Suprapubic skin (tissue), 4 donors: ENCODE measurements around the gene AFG1L.

Source experiments
- EP300 ChIP-seq: sonication (generic); formaldehyde crosslinking; IDR thresholded peaks from one replicate; pipeline ENCODE4 v1.6.1; 2017; ENCODE audit warnings: antibody characterized with exemption
- POLR2A ChIP-seq, 2 donors: fragments of 450-650 bp; IDR thresholded peaks; one replicate each; pipeline ENCODE4 v1.6.1; 2017; ENCODE audit warnings: antibody characterized with exemption in 2 of 2, mild to moderate bottlenecking in 2 of 2, moderate library complexity in 2 of 2
- POLR2AphosphoS5 ChIP-seq, 3 donors: sonication (generic); formaldehyde crosslinking; IDR thresholded peaks; one replicate each; pipeline ENCODE4 v1.6.1; 2017; ENCODE audit warnings: antibody characterized with exemption in 3 of 3
- TF ChIP-seq, protein P1 (sequence below), 2 donors: fragments of 200-600 bp in 1 of 2; fragments of 450-650 bp in 1 of 2; sonication (generic) in 1 of 2; IDR thresholded peaks; one replicate each; pipeline ENCODE4 v1.5.1; 2016 to 2019; ENCODE audit warnings: antibody characterized with exemption in 2 of 2, mild to moderate bottlenecking in 1 of 2, moderate library complexity in 1 of 2

- TF ChIP-seq POLR2A (IDR thresholded peaks at IDR 0.05), result no peak
- TF ChIP-seq, protein P1, sequence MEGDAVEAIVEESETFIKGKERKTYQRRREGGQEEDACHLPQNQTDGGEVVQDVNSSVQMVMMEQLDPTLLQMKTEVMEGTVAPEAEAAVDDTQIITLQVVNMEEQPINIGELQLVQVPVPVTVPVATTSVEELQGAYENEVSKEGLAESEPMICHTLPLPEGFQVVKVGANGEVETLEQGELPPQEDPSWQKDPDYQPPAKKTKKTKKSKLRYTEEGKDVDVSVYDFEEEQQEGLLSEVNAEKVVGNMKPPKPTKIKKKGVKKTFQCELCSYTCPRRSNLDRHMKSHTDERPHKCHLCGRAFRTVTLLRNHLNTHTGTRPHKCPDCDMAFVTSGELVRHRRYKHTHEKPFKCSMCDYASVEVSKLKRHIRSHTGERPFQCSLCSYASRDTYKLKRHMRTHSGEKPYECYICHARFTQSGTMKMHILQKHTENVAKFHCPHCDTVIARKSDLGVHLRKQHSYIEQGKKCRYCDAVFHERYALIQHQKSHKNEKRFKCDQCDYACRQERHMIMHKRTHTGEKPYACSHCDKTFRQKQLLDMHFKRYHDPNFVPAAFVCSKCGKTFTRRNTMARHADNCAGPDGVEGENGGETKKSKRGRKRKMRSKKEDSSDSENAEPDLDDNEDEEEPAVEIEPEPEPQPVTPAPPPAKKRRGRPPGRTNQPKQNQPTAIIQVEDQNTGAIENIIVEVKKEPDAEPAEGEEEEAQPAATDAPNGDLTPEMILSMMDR (IDR thresholded peaks at IDR 0.05), result no peak
- TF ChIP-seq EP300, result no peak
- no peak for TF ChIP-seq POLR2AphosphoS5 (IDR thresholded peaks at IDR 0.05)
Measured at GRCh38 chr6:108251252-108251651, 43.6 kb upstream of the AFG1L start.
